SW 1271 (cell line): ENCODE data around the gene TBX22.
"Not testable (repeated sequence)": the region's sequence is repeated elsewhere in the genome, so short reads cannot be mapped to it uniquely, and the experiment has no call there.

Experiments
- DNase-seq, 2 experiments: peaks; one replicate each; lab custom pipeline; 2025; lab: John Stamatoyannopoulos, UW

Gene TBX22, protein sequence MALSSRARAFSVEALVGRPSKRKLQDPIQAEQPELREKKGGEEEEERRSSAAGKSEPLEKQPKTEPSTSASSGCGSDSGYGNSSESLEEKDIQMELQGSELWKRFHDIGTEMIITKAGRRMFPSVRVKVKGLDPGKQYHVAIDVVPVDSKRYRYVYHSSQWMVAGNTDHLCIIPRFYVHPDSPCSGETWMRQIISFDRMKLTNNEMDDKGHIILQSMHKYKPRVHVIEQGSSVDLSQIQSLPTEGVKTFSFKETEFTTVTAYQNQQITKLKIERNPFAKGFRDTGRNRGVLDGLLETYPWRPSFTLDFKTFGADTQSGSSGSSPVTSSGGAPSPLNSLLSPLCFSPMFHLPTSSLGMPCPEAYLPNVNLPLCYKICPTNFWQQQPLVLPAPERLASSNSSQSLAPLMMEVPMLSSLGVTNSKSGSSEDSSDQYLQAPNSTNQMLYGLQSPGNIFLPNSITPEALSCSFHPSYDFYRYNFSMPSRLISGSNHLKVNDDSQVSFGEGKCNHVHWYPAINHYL

DNA sequence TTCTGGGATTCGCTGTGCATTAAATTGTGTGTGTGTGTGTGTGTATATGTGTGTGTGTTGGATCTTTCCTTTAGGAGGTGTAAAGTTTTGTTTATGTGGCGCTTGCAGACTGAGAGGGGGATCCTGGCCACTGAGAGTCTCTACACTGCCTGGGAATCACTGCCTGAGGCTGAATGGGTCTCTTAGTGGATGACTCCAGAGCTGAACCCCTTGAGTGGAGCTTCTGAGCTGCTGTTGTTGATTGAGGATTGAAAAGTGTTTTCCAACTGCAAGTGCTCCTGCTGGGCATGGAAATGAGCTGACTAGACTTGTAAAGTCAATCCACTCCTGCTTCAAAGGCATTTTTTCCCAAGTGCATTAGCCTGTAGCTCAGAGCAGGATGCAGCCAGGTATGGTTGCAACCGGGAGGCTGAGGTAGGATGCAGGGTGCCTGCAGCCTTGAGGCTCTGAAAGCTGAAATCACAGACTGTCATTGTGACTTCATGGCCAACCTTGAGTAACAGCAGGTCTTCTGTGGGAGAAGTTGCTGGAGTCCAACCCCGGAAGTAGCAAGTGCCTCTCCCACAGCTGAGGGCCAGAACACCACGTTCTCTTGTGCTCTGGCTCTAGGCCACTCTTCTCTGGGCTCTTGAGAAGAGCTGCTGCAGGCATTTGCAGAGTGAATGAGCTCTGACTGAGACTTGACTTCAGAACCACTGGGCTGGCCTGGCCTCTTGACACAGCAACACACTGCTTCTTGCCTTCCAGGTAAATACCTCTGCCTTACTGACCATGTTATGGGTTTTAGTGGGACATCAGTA lies at the start of gene TBX22:
Gene TBX22 (plus strand): TSS at position 613 of the 800 bp plus-strand sequence. CDS start 7,517 bp downstream, outside the sequence.
- no peak for DNase-seq

GRCh38 chrX:79975605-79976004 lies 38.9 kb upstream of the TBX22 start:
- DNase-seq, result no peak

- DNase-seq, result no peak
These were observed 10.1 kb upstream of the TBX22 start for GRCh38 chrX:80004458-80004857.

GRCh38 chrX:80011522-80011921 lies 3.0 kb upstream of the TBX22 start:
- no peak for DNase-seq

DNA sequence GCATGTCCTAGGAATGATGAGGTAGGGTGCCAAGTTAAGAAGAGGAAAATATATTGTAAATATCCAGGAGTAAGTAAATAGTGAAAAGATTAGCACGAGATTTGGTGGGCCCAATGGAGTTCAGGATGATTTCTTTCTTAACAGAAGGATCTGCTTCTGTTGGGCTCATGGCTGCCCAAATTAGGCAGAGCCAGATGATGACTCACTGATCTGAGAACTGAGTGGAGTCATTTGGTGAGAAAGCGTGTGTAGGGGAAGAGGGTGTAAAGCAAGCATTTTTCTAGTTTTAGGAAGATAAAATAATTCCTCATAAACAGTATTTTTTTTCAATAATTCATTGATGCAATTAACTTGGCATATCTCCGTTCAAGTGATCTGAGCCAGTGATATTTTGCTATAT lies 1.6 kb downstream of the TBX22 start:
- DNase-seq, result no peak

GRCh38 chrX:80021621-80022020 lies 7.1 kb downstream of the TBX22 start:
- no peak for DNase-seq

GRCh38 chrX:80022363-80023031 lies 7.9 kb downstream of the TBX22 start:
- no peak for DNase-seq

DNA sequence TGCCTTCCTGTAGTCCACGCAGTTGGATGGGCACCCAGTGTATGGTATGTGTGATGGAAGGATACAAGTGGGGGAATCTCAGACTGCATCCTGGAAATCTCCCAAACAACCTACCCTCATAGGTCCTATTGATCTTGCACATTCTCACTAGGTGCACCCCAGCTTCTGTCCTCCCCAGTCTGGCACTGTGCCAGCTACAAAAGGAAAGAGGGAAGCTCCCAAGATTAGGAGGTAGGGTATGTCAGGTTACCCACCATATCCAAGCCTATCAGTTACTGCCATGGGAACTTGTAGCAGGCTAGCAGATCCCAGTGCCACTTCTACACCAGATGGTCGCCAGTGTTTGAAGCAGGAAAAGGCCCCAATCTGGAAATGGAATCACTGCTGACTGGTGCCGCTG lies 11.6 kb downstream of the TBX22 start:
- no peak for DNase-seq

GRCh38 chrX:80066156-80066555 lies 51.6 kb downstream of the TBX22 start:
- DNase-seq, result not testable (repeated sequence)

- not testable (repeated sequence) for DNase-seq
These were observed 61.1 kb downstream of the TBX22 start for GRCh38 chrX:80075625-80076024.
